GM21786 (cell line): Measurements from ENCODE around the gene NCEH1.

ENCODE experiments used
- ATAC-seq: cut with Tn5 transposase; IDR thresholded peaks from one replicate; pipeline ENCODE4 v1.9.1; 2021; ENCODE audit not compliant: unreplicated experiment

Gene NCEH1

GRCh38 chr3:172648747-172649146, 62.1 kb downstream of the NCEH1 start:
- no peak for ATAC-seq

DNA sequence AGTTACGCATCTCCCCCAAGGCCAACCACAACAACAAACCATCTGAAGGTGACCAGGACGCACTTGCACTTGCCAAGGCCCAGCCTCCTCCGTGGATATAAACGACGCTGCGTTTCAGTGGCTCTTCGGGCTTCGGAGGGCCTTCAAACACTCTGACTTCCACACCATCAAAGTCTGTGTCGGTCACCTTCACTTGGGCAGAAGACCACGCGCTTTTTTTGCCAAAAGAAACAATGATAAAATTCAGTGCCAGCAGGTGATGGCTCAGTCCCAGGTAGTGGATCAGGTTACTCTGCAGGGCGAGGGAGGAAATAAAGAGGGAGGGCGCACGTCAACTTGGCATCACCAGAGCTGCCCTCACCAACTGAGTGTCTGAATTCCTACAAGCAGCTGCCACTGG, 63.0 kb downstream of the NCEH1 start:
- no peak for ATAC-seq

DNA sequence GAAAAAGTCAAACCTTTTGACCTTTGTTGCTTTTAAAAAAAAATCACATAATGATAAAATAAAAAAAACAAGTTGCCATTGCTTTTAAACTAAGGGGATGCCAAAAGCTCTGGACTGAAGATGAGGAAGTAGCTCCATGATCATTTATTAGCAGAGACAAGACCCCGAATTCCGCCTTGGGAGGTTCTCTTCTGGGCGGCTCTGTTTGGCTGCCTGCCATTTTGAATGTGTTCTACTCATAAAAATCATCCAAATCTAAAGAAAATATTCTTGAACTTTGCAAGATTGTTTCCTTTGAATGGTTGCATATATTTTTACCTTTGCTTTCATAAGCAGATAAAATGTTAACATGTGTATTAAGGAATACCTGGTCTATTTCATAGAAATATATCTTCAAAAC, 63.8 kb downstream of the NCEH1 start:
- no peak for ATAC-seq

DNA sequence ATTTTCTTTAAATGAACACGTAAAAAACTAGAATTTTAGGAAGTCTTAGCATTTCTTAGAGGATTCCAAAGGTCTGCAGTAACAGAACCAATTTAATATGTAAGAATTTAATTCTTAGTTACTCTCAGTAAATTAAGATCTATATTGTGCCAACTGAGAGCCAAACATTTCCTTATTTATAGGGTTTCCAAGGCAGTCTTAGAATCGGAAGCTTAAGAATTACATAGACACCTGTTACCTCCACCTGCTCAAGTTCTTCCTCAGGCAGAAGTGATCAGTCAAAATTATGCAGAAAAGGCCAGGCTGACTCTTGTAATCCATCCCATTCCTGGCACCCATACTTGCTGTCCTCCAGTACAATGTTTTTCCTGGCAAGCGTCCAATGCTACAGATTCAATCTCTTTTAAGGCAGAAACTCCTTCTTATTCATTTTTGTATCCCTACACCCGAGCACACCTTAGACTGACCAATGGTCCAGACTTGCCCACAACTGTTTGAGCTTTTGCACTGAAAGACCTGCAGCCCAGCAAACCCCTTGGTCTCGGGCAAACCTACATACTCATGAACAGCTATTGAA, 64.3 kb downstream of the NCEH1 start:
- no peak for ATAC-seq

DNA sequence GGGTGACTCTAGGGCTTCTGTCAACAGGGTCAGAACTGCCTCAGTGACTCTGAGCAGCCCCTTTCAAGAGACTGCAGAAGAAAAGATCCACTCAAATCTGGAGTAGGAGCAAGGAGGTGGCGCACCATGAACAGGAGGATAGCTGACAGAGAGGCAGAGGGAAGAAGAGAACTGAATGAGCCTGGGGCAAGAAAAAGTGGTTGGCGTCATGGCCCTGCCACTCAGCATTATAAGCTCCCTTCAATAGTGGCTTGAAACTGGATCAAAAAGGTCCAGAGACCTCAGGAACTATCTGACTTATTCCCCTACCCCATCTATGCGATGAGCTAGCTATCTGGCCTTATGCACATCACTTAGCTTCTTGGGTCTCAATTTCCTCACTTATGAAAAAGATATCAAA, 66.6 kb downstream of the NCEH1 start:
- no peak for ATAC-seq

DNA sequence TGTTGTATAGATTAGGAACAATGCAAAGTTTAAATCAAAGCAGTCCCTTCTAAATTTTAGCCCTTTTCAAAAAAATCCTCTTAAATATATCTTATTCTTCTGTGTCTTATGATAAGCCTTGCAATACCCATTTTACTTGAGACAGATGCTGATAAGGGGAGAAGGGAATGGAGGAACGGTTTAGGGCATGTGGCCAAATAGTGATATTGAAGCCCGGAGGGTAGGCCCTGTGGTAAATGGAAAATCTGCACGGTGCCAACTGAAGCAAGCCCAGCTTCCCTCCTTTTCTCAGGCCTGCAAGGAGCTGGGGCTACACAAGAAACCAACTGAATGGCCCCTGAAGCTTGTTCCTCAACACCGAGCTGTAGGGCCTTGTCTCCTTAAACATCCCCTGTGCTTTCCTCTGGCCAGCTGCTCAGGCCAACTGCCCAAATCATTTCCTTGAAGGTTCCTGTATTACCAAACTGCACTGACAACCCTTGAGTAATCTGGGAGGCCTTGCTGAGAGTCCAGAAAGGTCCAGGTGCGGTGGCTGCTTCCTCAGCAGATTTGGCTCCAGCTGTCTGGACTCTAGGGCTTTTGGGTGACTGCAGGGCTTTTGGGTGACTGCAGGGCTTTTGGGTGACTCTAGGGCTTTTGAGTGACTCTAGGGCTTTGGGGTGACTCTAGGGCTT, 67.2 kb downstream of the NCEH1 start:
- no peak for ATAC-seq

- no peak for ATAC-seq
Measured at GRCh38 chr3:172641291-172641690, 69.6 kb downstream of the NCEH1 start.

- ATAC-seq: no peak
Measured at GRCh38 chr3:172640751-172641150, 70.1 kb downstream of the NCEH1 start.

- peak; percentile 99 for ATAC-seq
Measured at GRCh38 chr3:172635588-172635987, 75.3 kb downstream of the NCEH1 start.

- ATAC-seq: no peak
Measured at GRCh38 chr3:172634948-172635347, 75.9 kb downstream of the NCEH1 start.

DNA sequence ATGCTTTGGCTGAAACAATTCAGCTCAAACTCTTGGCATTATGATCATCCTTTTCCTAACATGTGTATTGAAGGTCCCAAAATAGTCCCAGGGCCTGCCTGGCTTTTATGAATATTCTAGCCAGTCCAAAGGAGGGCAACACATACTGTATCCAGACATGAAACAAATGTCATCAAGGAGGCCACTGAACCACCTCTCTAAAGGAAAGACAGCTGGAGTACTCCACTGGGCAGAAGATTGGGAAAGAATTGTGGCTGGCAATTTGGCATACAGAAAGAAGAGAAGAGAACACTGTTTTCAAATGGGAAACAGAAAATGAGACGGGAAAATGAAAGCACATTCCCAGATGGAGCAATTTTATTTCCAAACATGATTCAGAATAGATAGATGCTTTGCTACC, 80.6 kb downstream of the NCEH1 start:
- ATAC-seq: no peak

DNA sequence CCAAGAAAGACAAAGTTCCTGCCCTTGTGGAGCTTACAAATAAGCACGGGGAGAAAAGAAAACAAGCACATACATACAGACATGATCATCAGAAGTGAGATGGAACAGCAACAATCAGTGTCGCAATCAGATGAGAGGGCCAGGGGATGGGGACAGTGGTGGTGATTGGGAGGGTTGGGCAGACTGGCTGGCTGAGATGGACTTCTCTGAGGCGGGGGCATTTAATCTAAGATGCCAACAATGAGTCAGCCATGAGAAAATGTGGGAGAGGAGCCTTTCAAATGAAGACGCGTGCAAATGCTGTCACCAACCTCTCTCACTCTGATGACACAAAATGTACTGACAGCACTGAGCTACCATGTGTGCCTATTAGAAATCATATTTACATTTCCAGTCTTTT, 81.4 kb downstream of the NCEH1 start:
- no peak for ATAC-seq

- no peak for ATAC-seq
Measured at GRCh38 chr3:172627057-172627809, 83.6 kb downstream of the NCEH1 start.

GRCh38 chr3:172626021-172626640, 84.7 kb downstream of the NCEH1 start:
- no peak for ATAC-seq

DNA sequence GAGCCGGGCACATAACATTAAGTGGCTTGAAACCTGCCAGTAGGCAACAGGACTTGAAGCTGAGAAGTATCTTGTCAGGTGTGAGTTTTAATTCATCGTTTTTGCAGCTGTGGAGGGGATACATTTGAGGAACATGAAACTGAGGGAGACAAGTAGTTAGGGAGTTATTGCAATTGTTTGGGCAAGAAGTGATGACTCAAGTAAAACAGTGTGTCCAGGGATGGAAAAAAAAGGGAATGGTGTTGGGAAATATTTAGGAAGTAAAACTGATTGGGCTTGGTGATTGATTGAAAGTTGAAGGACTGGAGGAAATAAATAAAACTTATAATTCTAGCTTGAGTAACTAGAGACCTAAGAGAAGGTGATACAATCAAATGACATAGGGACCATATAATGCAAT, 85.5 kb downstream of the NCEH1 start:
- ATAC-seq: no peak

DNA sequence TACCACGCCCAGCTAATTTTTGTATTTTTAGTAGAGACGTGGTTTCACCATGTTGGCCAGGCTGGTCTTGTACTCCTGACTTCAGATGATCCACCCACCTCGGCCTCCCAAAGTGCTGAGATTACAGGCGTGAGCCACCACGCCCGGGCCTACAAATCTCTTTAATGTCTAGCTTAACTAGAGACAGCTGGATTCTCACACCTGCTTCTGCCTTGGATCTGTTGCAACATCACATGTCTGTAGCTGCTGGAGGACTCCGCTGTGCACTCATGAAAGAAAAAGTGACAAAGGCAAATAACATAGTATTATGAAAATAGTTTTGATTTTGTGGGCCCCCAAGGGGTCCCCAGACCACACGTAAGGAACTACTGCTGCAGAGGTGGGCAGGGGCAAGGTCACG, 85.9 kb downstream of the NCEH1 start:
- no peak for ATAC-seq

DNA sequence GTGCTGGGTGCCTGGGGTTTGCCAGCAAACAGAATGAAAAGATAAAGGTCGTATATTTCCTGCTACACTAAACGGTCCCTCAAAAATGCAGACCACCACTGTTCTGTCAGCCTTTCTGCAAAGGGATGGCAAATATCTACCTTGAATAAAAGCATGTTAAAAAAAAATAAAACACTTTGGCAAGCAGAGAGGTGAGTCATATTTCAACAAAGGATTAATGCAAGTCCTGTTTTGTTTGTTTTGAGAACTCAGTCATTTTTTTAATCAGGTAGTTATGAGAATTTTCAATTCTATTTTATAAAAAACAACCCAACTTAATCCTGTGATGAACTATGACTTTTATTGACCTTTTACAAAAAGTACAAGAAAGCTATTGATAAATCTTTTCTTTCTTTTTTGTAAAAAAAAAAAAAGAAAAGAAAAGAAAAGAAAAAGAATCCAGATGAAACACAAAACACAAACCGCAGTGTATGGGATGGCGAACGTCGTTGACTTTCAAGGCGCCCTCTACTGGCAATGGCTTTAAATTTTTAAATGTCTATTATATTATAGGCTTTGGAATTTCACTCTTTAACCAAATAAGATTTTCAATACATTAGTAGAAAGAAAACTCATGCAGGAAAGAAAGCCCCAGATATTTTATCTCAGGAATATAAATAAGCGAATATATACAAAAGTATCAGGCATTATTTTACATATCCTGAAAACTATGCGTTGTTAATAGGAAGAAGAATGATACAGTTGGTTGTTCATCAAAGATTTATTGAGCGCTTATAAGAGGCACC, 87.8 kb downstream of the NCEH1 start:
- ATAC-seq: no peak

DNA sequence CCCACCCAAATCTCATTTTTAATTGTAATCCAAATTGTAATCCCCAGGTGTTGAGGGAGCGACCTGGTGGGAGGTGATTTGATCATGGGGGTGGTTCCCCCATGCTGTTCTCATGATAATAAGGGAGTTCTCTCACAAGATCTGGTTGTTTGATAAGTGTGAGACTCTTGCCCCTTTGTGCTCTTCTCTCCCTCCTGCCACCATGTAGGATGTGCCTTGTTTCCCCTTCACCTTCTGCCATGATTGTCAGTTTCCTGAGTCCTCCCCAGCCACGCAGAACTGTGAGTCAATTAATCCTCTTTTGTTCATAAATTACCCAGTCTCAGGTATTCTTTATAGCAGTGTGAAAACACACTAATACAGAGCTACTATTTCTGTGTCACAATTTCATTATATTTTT, 88.7 kb downstream of the NCEH1 start:
- ATAC-seq: no peak

GRCh38 chr3:172617976-172618375, 92.9 kb downstream of the NCEH1 start:
- no peak for ATAC-seq

DNA sequence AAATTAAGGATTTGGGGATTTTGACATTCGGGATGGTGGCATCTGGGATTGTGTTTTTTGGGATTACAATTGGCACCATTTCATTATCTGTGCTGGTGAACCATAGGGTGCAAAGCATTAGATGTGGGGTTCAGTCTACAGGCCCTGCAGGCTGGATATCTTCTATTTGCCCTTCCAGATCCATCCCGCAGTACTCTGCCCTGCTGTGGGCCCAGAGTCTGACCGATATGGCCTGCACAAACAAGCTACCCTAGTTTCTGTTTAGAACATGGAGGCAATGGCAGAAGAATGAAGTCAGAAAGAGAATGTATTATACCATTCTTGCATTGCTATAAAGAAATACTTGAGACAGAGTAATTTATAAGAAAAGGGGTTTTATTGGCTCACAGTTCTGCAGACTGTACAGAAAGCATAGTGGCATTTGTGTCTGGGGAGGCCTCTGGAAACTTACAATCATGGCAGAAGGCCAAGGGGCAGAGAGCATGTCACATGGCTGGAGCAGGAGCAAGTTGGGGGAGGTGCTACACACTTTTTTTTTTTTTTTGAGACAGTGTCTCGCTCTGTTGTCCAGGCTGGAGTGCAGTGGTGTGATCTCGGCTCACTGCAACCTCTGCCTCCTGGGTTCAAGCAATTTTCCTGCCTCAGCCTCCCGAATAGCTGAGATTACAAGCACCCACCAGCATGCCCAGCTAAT, 93.7 kb downstream of the NCEH1 start:
- no peak for ATAC-seq

DNA sequence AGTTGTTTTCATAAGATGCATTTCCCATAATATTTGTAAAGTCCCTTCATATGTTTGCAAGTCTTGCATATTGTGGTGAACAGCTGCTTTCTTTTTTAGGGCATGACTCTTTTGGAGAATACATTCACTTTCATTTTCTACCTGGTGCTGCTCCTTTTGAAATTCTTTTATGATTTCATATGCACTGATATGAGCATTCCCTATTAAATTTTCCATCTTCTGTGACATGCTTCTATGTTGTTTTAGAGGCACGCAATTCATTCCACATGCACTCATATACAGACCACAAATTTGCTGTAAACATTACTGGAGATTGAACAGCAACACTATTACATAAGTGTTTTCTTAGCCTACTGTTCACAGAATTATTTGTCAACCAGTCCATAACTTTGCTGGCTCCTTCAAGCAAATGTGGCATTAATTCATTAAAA, 94.8 kb downstream of the NCEH1 start:
- ATAC-seq: peak; percentile 77
